Measurements from ENCODE around the gene GTF2H1.

GTF2H1 gene

DNA sequence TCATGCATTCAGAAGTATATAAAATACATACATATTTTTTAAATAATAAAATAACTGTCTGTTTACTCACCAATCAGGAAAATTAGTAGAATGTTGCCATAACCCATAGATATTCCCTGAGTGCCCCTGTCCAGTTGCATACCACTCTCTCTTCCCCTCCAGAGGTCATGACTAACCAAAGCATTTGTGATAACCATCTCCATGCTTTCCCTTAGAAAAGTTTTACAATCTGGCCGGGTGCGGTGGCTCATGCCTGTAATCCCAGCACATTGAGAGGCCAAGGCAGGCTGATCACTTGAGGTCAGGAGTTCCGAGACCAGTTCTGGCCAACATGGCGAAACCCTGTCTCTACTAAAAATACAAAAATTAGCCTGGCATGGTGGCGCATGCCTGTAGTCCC lies 38.8 kb downstream of the GTF2H1 start:
- TF ChIP-seq, protein P1, sequence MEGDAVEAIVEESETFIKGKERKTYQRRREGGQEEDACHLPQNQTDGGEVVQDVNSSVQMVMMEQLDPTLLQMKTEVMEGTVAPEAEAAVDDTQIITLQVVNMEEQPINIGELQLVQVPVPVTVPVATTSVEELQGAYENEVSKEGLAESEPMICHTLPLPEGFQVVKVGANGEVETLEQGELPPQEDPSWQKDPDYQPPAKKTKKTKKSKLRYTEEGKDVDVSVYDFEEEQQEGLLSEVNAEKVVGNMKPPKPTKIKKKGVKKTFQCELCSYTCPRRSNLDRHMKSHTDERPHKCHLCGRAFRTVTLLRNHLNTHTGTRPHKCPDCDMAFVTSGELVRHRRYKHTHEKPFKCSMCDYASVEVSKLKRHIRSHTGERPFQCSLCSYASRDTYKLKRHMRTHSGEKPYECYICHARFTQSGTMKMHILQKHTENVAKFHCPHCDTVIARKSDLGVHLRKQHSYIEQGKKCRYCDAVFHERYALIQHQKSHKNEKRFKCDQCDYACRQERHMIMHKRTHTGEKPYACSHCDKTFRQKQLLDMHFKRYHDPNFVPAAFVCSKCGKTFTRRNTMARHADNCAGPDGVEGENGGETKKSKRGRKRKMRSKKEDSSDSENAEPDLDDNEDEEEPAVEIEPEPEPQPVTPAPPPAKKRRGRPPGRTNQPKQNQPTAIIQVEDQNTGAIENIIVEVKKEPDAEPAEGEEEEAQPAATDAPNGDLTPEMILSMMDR (IDR thresholded peaks at IDR 0.05; ENCODE audit: insufficient read depth, low read depth, low read length, missing control alignments) = no peak
- H3K4me3 ChIP-seq (ENCODE audit: low read length) = no peak overlapping the region
- DNase-seq (ENCODE audit: low read depth) = no peak

- TF ChIP-seq, protein P1 (IDR thresholded peaks at IDR 0.05; ENCODE audit: insufficient read depth, low read depth, low read length, missing control alignments) = no peak
- no peak for DNase-seq (ENCODE audit: low read depth)
- no peak overlapping the region for H3K4me3 ChIP-seq (ENCODE audit: low read length)
These were observed 42.2 kb downstream of the GTF2H1 start for GRCh38 chr11:18364495-18365073.

GRCh38 chr11:18365741-18366140 lies 43.4 kb downstream of the GTF2H1 start:
- TF ChIP-seq, protein P1 (IDR thresholded peaks at IDR 0.05; ENCODE audit: insufficient read depth, low read depth, low read length, missing control alignments) = no peak
- no peak for DNase-seq (ENCODE audit: low read depth)
- no peak overlapping the region for H3K4me3 ChIP-seq (ENCODE audit: low read length)

DNA sequence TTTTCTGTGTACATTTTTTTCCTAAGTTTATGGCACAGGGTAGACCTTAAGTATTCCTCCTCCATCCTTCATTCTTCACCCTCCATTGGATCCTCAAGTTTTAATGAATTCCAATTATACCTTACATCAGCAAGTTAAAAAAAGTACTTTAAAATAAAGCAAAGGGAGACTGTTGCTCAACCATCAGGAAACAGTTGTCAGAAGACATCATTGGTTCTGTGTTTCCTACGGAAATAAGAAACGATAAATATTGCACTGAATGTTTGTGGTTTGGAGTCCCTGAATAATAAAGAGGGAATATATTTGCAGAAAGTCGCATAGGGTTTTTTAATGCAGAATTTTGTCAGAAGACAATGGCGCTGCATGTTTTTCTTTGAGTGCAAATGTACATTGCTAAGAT lies 43.9 kb downstream of the GTF2H1 start:
- DNase-seq (ENCODE audit: low read depth) = no peak
- TF ChIP-seq, protein P1 (IDR thresholded peaks at IDR 0.05; ENCODE audit: insufficient read depth, low read depth, low read length, missing control alignments) = no peak
- H3K4me3 ChIP-seq (ENCODE audit: low read length) = no peak overlapping the region

- TF ChIP-seq, protein P1 (IDR thresholded peaks at IDR 0.05; ENCODE audit: insufficient read depth, low read depth, low read length, missing control alignments) = no peak
- no peak overlapping the region for H3K4me3 ChIP-seq (ENCODE audit: low read length)
- DNase-seq (ENCODE audit: low read depth) = peak; percentile 40
These were observed 45.1 kb downstream of the GTF2H1 start for GRCh38 chr11:18367431-18367830.

DNA sequence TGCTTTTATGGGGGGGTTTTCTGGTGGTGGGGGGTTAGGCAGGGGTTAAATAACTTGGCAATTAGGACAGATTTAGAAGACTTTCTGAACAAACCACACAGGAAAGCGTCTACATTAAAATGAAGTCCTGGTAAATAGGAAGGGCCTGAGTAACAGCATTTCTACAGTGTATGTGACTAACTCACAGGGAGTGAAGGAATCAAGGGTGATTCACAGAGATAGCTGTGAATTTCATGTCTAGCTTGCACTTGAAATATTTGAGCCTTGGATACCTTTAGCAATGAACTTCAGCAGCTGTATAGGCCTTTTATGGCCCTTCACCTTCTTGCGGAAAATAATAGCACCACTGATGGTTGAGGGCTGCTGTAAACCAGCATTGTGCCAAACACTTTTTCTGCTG lies 45.9 kb downstream of the GTF2H1 start:
- no peak overlapping the region for H3K4me3 ChIP-seq (ENCODE audit: low read length)
- TF ChIP-seq, protein P1 (IDR thresholded peaks at IDR 0.05; ENCODE audit: insufficient read depth, low read depth, low read length, missing control alignments) = no peak
- peak; percentile 78 for DNase-seq (ENCODE audit: low read depth)

DNA sequence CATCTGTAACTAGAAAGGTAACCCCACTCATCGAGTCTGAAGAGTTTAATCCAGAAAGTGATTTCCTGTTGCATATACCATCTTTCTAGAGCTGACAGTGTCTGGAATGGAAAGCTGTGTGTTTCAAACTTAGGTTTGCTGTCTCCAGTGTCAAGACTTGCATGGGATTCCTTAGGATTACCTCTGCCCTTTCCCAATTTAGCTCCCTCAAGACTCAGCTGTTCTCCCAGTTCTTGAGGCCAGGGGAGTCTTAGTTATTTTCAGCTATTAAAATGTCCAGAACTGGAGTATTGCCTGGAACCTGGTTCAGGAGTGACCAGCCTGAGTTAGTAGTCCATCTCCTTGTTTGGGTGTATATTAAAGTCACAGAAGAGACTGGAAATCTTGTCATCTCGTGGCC lies 47.0 kb downstream of the GTF2H1 start:
- DNase-seq (ENCODE audit: low read depth) = no peak
- TF ChIP-seq, protein P1 (IDR thresholded peaks at IDR 0.05; ENCODE audit: insufficient read depth, low read depth, low read length, missing control alignments) = no peak
- no peak overlapping the region for H3K4me3 ChIP-seq (ENCODE audit: low read length)

Data from epithelial cell of esophagus (primary cell).